K562 treated with DMSO at 1 percent for 48 hours (cell line): Measurements from ENCODE around the gene EGF. TPM values are rescaled to one million over a fixed set of nuclear protein-coding genes. Genes with fewer than 3 reads are reported as not detected.

Source experiments
- total RNA-seq: library from RNA; unstranded; fragments of 300-600 nt; gene quantifications from 2 replicates; pipeline ENCODE4 v1.2.3, GENCODE V29; 2022; ENCODE audit warnings: low replicate concordance; ENCODE audit errors: extremely low read depth

Gene EGF
- total RNA-seq: not detected in 2 replicates

GRCh38 chr4:109912706-109913595, at the start of gene EGF:
EGF (plus strand) TSS chr4:109912883; CDS start chr4:109913336, 453 bp downstream.

Other genes with a start within 250 kb of the EGF start
- not detected in 2 replicates for gene CASP6, start 209.4 kb upstream of the EGF start, total RNA-seq
- not detected in 2 replicates for gene PLA2G12A, start 182.8 kb upstream of the EGF start, total RNA-seq
- not detected in 2 replicates for gene CFI, start 110.9 kb upstream of the EGF start, total RNA-seq
- gene GAR1, start 97.1 kb upstream of the EGF start, total RNA-seq: not detected in 2 replicates
- gene RRH, start 84.9 kb upstream of the EGF start, total RNA-seq: not detected in 2 replicates
- not detected in 2 replicates for gene LRIT3, start 64.8 kb upstream of the EGF start, total RNA-seq